ENCODE data around the gene PABPC1L2B.
"Not testable (repeated sequence)": the region's sequence is repeated elsewhere in the genome, so short reads cannot be mapped to it uniquely, and the experiment has no call there.

The PABPC1L2B gene

GRCh38 chrX:73002733-73003132, at the start of gene PABPC1L2B:
Gene PABPC1L2B, plus strand, starts transcription at chrX:73002939. Its CDS starts 704 bp downstream, at chrX:73003643.
- DNase-seq (ENCODE audit: low spot score in 2 of 2); H3K4me3 Mint-ChIP-seq; H3K9me3 Mint-ChIP-seq; H3K27ac Mint-ChIP-seq; H3K4me1 Mint-ChIP-seq; H3K36me3 Mint-ChIP-seq; ATAC-seq: not testable (repeated sequence)

GRCh38 chrX:72959971-72960370, 42.8 kb upstream of the PABPC1L2B start:
- not testable (repeated sequence) for H3K36me3 Mint-ChIP-seq; H3K27ac Mint-ChIP-seq; H3K9me3 Mint-ChIP-seq; H3K4me3 Mint-ChIP-seq; H3K4me1 Mint-ChIP-seq; DNase-seq (ENCODE audit: low spot score in 2 of 2); ATAC-seq

GRCh38 chrX:72971859-72972258, 30.9 kb upstream of the PABPC1L2B start:
- not testable (repeated sequence) for H3K4me1 Mint-ChIP-seq; H3K27ac Mint-ChIP-seq; DNase-seq (ENCODE audit: low spot score in 2 of 2); H3K4me3 Mint-ChIP-seq; H3K36me3 Mint-ChIP-seq; H3K9me3 Mint-ChIP-seq; ATAC-seq

GRCh38 chrX:72974885-72975284, 27.9 kb upstream of the PABPC1L2B start:
- not testable (repeated sequence) for H3K4me3 Mint-ChIP-seq; H3K4me1 Mint-ChIP-seq; H3K27ac Mint-ChIP-seq; DNase-seq (ENCODE audit: low spot score in 2 of 2); H3K9me3 Mint-ChIP-seq; H3K36me3 Mint-ChIP-seq; ATAC-seq

- H3K9me3 Mint-ChIP-seq; DNase-seq (ENCODE audit: low spot score in 2 of 2); H3K4me1 Mint-ChIP-seq; ATAC-seq; H3K36me3 Mint-ChIP-seq; H3K27ac Mint-ChIP-seq; H3K4me3 Mint-ChIP-seq: not testable (repeated sequence)
Measured at GRCh38 chrX:72980894-72981469, 21.8 kb upstream of the PABPC1L2B start.

GRCh38 chrX:73004032-73004431, 1.3 kb downstream of the PABPC1L2B start:
- not testable (repeated sequence) for H3K4me3 Mint-ChIP-seq; H3K9me3 Mint-ChIP-seq; H3K36me3 Mint-ChIP-seq; H3K4me1 Mint-ChIP-seq; ATAC-seq; DNase-seq (ENCODE audit: low spot score in 2 of 2); H3K27ac Mint-ChIP-seq

GRCh38 chrX:73021361-73022092, 18.8 kb downstream of the PABPC1L2B start:
- ATAC-seq = no peak
- no peak overlapping the region for H3K4me3 Mint-ChIP-seq
- no peaks in the 10 kb centered on the region for H3K4me1 Mint-ChIP-seq
- H3K36me3 Mint-ChIP-seq = no peaks in the 10 kb centered on the region
- peaks cover 12% of the 10 kb centered on the region for H3K9me3 Mint-ChIP-seq
- DNase-seq (ENCODE audit: low spot score in 2 of 2) = no peak
- no peak overlapping the region for H3K27ac Mint-ChIP-seq

- H3K4me3 Mint-ChIP-seq; DNase-seq (ENCODE audit: low spot score in 2 of 2); H3K36me3 Mint-ChIP-seq; ATAC-seq; H3K4me1 Mint-ChIP-seq; H3K27ac Mint-ChIP-seq: not testable (repeated sequence)
- H3K9me3 Mint-ChIP-seq = peaks cover 12% of the 10 kb centered on the region
Measured at GRCh38 chrX:73022093-73022445, 19.3 kb downstream of the PABPC1L2B start.

- H3K9me3 Mint-ChIP-seq = peaks cover 10% of the 10 kb centered on the region
- DNase-seq (ENCODE audit: low spot score in 2 of 2) (no peak), ATAC-seq (no peak)
- no peak overlapping the region for H3K27ac Mint-ChIP-seq
- H3K36me3 Mint-ChIP-seq = no peaks in the 10 kb centered on the region
- no peak overlapping the region for H3K4me3 Mint-ChIP-seq
- H3K4me1 Mint-ChIP-seq = no peaks in the 10 kb centered on the region
Measured at GRCh38 chrX:73028876-73029275, 26.1 kb downstream of the PABPC1L2B start.
